ENCODE results near the gene CARD6. TPM values are rescaled to one million over a fixed set of nuclear protein-coding genes. Genes with fewer than 3 reads are reported as not detected.
A peak's percentile ranks its signal among the peaks of the same experiment; 100 is the strongest.
"Not testable (repeated sequence)": the region's sequence is repeated elsewhere in the genome, so short reads cannot be mapped to it uniquely, and the experiment has no call there.

Gene CARD6, protein sequence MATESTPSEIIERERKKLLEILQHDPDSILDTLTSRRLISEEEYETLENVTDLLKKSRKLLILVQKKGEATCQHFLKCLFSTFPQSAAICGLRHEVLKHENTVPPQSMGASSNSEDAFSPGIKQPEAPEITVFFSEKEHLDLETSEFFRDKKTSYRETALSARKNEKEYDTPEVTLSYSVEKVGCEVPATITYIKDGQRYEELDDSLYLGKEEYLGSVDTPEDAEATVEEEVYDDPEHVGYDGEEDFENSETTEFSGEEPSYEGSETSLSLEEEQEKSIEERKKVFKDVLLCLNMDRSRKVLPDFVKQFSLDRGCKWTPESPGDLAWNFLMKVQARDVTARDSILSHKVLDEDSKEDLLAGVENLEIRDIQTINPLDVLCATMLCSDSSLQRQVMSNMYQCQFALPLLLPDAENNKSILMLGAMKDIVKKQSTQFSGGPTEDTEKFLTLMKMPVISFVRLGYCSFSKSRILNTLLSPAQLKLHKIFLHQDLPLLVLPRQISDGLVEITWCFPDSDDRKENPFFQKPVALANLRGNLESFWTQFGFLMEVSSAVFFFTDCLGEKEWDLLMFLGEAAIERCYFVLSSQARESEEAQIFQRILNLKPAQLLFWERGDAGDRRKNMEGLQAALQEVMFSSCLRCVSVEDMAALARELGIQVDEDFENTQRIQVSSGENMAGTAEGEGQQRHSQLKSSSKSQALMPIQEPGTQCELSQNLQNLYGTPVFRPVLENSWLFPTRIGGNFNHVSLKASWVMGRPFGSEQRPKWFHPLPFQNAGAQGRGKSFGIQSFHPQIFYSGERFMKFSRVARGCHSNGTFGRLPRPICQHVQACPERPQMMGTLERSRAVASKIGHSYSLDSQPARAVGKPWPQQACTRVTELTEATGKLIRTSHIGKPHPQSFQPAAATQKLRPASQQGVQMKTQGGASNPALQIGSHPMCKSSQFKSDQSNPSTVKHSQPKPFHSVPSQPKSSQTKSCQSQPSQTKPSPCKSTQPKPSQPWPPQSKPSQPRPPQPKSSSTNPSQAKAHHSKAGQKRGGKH
- total RNA-seq (ENCODE audit: low replicate concordance): 1.4 and 2.9 TPM in 2 replicates
- long read RNA-seq, full-length matches to known transcripts: 2 of 6 reads
- long read RNA-seq, partial matches to known transcripts: 2 of 6 reads
- long read RNA-seq, other reads (novel, unspliced or antisense): 2 of 6 reads

DNA sequence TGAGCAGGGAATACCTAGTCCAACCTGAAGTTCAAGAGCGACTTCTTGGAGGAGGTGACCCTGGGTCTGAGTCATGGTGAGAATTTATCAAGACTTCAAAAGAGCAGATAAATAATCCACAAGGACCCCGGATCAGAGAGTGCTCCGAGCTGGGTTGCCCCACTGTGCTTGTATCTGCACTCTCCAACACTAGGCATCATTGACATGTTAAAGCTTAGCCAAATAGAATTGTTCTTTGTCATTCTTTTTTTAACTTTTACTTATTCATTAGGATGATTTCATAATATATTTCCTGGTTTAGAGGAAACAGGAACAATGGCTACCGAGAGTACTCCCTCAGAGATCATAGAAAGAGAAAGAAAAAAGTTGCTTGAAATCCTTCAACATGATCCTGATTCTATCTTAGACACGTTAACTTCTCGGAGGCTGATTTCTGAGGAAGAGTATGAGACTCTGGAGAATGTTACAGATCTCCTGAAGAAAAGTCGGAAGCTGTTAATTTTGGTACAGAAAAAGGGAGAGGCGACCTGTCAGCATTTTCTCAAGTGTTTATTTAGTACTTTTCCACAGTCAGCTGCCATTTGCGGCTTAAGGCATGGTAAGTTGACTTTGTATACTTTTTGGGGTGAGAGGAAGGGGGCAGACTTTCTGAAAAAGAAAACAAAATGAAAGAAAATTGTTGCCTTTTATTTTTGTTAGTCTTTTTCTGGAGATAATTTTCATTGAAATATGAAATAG is at the start of gene CARD6:
Gene CARD6 (plus strand): TSS at position 300 of the 738 bp plus-strand sequence. CDS start 16 bp downstream, at position 316.
- TF ChIP-seq, protein P1, sequence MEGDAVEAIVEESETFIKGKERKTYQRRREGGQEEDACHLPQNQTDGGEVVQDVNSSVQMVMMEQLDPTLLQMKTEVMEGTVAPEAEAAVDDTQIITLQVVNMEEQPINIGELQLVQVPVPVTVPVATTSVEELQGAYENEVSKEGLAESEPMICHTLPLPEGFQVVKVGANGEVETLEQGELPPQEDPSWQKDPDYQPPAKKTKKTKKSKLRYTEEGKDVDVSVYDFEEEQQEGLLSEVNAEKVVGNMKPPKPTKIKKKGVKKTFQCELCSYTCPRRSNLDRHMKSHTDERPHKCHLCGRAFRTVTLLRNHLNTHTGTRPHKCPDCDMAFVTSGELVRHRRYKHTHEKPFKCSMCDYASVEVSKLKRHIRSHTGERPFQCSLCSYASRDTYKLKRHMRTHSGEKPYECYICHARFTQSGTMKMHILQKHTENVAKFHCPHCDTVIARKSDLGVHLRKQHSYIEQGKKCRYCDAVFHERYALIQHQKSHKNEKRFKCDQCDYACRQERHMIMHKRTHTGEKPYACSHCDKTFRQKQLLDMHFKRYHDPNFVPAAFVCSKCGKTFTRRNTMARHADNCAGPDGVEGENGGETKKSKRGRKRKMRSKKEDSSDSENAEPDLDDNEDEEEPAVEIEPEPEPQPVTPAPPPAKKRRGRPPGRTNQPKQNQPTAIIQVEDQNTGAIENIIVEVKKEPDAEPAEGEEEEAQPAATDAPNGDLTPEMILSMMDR (conservative IDR thresholded peaks at IDR 0.05): no peak
- Mint-ChIP-seq H3K36me3 (no peaks in the 10 kb centered on the region), H3K4me3 (peak within 1 kb of the TSS; percentile 85), H3K9me3 (no peaks in the 10 kb centered on the region), H3K4me1 (ENCODE audit: unreplicated experiment) (peaks cover 4% of the 10 kb centered on the region), H3K27me3 (peaks cover 18% of the 10 kb centered on the region), H3K27ac (peak within 1 kb of the TSS; percentile 87)
- no peak for DNase-seq (ENCODE audit: extremely low spot score, unreplicated experiment)

DNA sequence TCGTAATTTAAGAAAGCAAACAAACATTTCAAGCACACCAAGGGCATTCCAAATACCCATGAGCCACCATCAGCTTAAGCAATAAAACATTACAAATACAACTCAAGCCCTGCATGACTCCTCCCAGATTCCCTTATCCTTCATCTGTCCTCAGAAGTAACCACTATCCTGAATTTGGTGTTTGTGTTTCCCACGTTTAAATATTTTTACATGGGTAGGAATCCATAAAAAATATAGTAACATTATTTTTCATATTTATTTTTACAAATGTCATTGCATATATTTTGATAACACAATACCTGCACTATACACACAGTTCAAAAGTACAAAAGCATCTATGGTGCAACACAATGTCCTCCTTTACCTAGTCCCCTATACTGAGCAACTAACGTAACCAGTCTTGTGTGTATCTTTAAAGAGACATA is 49.4 kb upstream of the CARD6 start:
- DNase-seq (ENCODE audit: extremely low spot score, unreplicated experiment): no peak
- Mint-ChIP-seq H3K4me1 (ENCODE audit: unreplicated experiment) (peaks cover 17% of the 10 kb centered on the region), H3K9me3 (no peaks in the 10 kb centered on the region), H3K27me3 (no peaks in the 10 kb centered on the region), H3K4me3 (no peak overlapping the region), H3K36me3 (peaks cover 23% of the 10 kb centered on the region), H3K27ac (no peak overlapping the region)
- TF ChIP-seq, protein P1 (conservative IDR thresholded peaks at IDR 0.05): no peak

DNA sequence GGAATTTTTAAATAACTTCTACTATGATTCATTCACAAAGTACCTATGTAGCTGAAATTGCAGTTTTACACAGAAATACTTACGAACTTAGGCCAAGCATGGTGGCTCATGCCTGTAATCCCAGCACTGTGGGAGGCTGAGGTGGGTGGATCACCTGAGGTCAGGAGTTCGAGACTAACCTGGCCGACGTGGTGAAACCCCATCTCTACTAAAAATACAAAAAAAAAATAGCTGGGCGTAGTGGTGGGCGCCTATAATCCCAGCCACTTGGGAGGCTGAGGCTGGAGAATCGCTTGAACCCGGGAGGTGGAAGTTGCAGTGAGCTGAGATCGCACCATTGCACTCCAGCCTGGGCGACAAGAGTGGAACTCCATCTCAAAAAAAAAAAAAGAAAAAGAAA is 48.5 kb upstream of the CARD6 start:
- peaks cover 20% of the 10 kb centered on the region for H3K36me3 Mint-ChIP-seq
- H3K27me3 Mint-ChIP-seq; H3K27ac Mint-ChIP-seq; H3K4me3 Mint-ChIP-seq; DNase-seq (ENCODE audit: extremely low spot score, unreplicated experiment); H3K9me3 Mint-ChIP-seq: not testable (repeated sequence)
- peaks cover 20% of the 10 kb centered on the region for H3K4me1 Mint-ChIP-seq (ENCODE audit: unreplicated experiment)

DNA sequence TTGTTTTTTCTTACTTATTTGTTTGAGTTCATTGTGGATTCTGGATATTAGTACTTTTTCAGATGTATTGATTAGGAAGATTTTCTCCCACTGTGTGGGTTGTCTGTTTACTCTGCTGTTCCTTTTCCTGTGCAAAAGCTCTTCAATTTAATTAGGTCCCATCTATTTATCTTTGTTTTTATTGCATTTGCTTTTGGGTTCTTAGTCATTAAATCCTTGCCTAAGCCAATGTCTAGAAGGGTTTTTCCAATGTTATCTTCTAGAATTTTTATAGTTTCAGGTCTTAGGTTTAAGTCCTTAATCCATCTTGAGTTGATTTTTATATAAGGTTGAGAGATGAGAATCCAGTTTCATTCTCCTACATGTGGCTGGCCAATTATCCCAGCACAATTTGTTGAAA is 46.8 kb upstream of the CARD6 start:
- Mint-ChIP-seq H3K4me1 (ENCODE audit: unreplicated experiment) (peaks cover 28% of the 10 kb centered on the region), H3K36me3 (peaks cover 10% of the 10 kb centered on the region)
- not testable (repeated sequence) for H3K27ac Mint-ChIP-seq; H3K4me3 Mint-ChIP-seq; H3K27me3 Mint-ChIP-seq; DNase-seq (ENCODE audit: extremely low spot score, unreplicated experiment); H3K9me3 Mint-ChIP-seq

DNA sequence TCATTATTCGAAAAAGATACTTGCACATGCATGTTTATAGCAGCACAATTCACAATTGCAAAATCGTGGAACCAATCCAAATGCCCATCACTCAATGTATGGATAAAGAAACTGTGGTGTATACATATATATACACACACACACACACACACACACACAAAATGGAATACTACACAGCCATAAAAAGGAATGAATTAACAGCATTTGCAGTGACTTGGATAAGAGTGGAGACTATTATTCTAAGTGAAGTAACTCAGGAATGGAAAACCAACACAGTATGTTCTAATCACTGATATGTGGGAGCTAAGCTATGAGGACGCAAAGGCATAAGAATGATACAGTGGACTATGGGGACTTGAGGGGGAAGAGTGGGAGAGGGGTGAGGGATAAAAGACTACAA is 46.3 kb upstream of the CARD6 start:
- H3K4me3 Mint-ChIP-seq; H3K9me3 Mint-ChIP-seq; H3K27me3 Mint-ChIP-seq; DNase-seq (ENCODE audit: extremely low spot score, unreplicated experiment); H3K27ac Mint-ChIP-seq: not testable (repeated sequence)
- Mint-ChIP-seq H3K4me1 (ENCODE audit: unreplicated experiment) (peaks cover 31% of the 10 kb centered on the region), H3K36me3 (peaks cover 10% of the 10 kb centered on the region)

DNA sequence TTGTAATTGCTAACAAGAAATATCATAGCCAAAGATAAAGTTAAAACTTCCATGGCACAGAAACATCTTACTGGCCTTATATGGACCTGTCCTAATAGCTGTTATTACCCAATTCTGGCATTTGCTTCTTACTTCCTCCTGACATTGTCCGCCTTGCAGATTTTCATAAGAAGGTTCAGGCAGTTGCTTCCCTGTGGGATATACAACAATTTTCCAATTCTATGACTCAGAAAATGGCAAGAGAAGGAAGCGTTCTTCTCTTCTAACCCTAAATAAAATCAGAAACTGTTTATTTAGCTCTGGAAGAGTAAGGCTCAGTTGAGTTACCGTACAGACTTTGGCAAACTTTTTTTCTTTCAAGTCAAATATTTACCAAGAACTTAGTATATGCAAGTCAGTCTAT is 44.7 kb upstream of the CARD6 start:
- H3K27me3 Mint-ChIP-seq: peaks cover 3% of the 10 kb centered on the region
- H3K36me3 Mint-ChIP-seq: peaks cover 10% of the 10 kb centered on the region
- DNase-seq (ENCODE audit: extremely low spot score, unreplicated experiment): no peak
- TF ChIP-seq, protein P1 (conservative IDR thresholded peaks at IDR 0.05): no peak
- peaks cover 24% of the 10 kb centered on the region for H3K4me1 Mint-ChIP-seq (ENCODE audit: unreplicated experiment)
- peak overlapping the region; percentile 92 for H3K4me3 Mint-ChIP-seq
- no peaks in the 10 kb centered on the region for H3K9me3 Mint-ChIP-seq
- peak overlapping the region; percentile 17 for H3K27ac Mint-ChIP-seq

Data from type B pancreatic cell (in vitro differentiated cells).